ENCODE measurements around the gene UBN2.
"Not testable (repeated sequence)": the region's sequence is repeated elsewhere in the genome, so short reads cannot be mapped to it uniquely, and the experiment has no call there.

DNA sequence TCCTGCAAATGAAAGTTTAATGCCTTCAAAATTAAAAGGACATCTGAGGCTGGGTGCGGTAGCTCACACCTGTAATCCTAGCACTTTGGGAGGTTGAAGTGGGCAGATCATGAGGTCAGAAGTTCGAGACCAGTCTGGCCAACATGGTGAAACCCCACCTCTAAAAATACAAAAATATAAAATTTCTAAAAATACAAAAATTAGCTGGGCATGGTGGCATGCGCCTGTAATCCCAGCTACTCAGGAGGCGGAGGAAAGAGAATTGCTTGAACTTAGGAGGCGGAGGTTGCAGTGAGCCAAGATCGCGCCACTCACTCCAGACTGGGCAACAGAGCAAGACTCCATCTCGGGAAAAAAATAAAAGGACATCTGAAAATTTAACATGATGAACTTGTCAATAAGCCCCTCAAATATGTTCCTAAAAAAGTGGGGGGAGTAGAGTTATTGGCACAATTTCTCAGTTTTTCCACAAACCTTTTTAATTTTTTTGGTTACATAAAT lies 4.0 kb upstream of the UBN2 start:
- not testable (repeated sequence) for TF ChIP-seq EZH2phosphoT487 (IDR thresholded peaks at IDR 0.05; ENCODE audit: borderline replicate concordance, low read depth, low read length)
- TF ChIP-seq, protein P1, sequence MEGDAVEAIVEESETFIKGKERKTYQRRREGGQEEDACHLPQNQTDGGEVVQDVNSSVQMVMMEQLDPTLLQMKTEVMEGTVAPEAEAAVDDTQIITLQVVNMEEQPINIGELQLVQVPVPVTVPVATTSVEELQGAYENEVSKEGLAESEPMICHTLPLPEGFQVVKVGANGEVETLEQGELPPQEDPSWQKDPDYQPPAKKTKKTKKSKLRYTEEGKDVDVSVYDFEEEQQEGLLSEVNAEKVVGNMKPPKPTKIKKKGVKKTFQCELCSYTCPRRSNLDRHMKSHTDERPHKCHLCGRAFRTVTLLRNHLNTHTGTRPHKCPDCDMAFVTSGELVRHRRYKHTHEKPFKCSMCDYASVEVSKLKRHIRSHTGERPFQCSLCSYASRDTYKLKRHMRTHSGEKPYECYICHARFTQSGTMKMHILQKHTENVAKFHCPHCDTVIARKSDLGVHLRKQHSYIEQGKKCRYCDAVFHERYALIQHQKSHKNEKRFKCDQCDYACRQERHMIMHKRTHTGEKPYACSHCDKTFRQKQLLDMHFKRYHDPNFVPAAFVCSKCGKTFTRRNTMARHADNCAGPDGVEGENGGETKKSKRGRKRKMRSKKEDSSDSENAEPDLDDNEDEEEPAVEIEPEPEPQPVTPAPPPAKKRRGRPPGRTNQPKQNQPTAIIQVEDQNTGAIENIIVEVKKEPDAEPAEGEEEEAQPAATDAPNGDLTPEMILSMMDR (conservative IDR thresholded peaks at IDR 0.05; ENCODE audit: low read length) = not testable (repeated sequence)
